ENCODE results near the gene B3GALT5.

B3GALT5 gene

DNA sequence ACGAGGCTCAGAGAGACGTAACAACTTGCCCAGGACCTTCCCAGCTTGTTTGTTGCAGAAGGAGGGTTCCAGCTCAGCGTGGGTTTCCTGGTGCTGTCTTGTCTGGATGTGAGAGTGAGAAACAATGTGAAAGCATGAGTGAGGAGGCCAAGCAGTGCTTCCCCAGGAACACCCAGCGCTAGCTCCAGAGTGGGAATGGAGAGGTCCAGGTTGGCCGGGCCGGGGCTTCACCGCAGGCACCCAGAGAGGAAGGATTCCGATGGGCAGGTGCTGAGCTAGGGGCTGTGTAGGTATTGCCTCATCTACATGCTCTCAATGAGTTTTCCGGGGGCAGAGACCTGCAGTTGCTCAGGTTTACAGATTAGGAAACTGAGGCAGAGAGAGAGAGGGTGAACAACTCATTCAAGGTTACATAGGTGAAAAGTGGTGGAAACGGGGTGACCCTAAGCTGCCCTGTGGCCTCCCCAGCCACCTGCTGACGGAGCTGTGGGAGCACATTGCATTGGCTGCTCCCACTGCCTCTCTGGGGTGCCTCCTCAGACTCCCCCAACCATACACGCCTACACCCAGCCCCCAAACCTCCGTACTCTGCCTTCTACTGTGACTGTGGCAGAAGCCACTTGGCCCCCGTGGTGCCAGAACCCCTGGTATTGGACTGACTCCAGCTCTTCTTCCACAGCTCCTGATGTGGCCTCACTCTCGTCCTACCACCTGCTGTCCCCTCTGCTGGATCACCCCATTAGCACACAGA, 51.2 kb downstream of the B3GALT5 start:
- in situ Hi-C loops (cut with MboI; ENCODE audit: low sequenced_read_pairs): no loop called here

DNA sequence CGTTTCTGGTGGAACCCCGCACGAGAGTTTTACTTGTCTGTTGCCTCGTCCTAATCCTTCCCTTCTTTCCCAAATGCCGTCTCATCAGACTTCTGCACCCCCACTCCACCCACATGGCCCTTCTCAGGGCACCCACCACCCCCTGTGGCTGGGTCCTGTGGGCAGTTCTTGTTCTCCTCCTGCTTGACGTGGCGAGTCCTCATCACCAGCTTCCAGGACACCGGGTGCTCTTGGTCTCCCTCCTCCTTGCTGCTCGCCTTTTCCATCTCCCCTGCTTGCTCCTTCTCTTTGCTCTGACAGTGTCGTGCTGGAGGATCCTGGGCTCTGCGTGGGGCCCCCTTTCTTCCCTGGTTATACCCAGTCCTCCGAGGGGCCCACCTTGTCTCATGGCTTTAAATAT, 51.8 kb downstream of the B3GALT5 start:
- in situ Hi-C loops (cut with MboI; ENCODE audit: low sequenced_read_pairs): no loop called here

DNA sequence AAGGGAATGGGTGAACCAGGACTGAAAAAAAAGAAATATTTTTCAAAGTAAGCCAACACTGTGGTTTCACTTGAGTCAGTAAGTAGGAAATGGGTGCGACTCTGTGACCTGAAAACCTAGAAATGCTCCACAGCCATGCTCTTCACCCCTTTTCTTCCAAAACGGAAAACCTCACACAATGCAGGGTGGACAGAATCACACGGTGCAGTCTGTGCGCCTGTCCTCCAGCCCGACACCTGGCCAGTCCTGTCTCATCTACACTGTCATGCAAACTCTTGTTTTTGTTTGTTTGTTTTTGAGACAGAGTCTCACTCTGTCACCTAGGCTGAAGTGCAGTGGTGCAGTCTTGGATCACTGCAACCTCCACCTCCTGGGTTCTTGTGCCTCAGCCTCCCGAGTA, 53.3 kb downstream of the B3GALT5 start:
- in situ Hi-C loops (cut with MboI; ENCODE audit: low sequenced_read_pairs): no loop called here

DNA sequence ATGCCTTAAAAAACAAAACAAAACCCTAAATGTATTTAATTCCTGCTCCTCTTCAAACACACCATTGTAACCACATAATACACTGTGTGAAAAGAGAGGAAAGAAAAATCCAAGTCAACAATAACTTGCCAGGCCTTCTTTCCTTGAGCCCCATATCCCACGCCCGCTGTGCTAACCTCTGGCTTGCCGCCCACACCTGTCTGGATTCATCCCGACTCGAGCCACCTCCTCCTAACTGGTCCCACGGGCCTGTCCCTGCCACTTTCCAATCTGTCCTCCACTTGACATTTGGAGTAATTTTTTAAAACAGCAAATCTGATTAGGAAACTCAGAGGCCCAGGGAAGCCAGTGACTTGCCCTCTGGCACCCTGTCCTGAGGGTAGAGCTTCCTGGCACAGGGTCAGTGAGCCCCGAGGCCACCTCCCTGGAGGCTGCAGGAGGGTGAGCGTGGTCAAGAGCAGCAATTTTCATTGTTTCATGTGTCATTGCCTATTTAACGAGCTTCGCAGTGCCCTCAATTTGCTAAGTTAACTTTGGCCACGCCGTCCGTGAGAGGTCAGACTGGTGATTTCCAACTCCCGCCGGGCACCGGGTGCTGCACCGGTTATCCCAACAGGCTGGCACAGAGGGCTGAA, 54.1 kb downstream of the B3GALT5 start:
- in situ Hi-C loops (cut with MboI; ENCODE audit: low sequenced_read_pairs): no loop called here

DNA sequence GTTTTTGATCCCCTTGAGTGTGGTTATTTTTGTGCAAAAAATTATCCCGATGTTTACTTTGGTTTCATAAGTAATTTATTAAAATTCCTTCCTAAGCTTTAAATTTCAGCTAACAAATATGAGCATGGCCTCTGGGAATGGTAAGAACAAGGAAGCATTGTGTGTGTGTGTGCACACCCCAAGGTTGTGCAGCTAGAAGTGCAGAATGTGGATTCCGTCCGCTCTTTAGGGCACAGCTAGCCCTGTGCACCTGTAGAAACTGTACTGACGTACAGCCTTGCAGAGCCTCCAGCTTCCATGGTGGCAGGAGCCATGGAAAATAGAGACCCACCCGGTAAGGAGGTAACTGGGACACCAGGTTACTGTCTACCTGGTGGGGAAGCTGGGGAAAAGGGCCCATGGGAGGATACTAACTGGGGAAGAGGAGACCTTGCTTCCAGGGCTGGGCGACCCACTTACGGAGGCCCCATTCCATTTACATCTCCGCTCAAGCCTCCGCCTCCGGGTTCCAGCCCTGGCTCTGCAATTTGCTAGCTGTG, 54.7 kb downstream of the B3GALT5 start:
- in situ Hi-C loops (cut with MboI; ENCODE audit: low sequenced_read_pairs): no loop called here

DNA sequence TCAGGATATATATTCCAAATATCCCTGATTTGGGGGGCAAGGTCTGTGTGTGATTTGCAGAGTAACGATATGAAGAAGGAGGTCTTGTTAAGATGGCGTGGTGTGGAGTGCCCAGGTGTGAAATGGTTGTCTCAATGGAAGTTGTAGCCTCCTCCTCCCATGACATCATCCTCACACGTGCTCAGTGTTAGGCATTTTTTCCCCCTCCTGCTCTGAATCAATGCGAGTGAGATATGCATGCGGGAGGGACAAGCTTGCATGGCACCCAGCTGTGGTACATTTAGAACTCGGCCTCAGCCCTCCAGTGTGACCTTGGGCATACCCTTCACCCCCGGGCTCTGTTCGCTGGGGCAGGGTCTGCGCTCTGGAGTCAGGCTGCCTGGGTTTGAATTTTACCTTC, 55.6 kb downstream of the B3GALT5 start:
- in situ Hi-C loops (cut with MboI; ENCODE audit: low sequenced_read_pairs): no loop called here

DNA sequence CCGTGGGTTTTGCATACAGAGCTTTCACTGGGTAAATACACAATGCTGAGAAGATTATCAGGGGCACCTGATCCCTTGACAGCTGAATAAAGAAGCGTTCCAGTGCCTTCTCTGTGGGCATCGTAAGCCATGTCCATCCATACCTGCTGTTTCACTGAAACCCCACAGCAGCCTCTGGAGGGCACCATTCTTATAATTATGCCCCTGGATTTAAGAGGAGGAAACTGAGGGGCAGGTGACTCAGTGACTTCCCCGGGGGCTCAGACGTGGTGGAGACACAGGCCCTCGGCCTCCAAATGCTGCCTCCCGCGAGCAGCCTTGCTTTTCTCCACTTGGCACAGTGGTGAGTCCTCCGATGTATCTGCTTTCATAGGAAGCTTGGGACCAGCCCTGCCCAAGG, 56.7 kb downstream of the B3GALT5 start:
- in situ Hi-C loops (cut with MboI; ENCODE audit: low sequenced_read_pairs): no loop called here

DNA sequence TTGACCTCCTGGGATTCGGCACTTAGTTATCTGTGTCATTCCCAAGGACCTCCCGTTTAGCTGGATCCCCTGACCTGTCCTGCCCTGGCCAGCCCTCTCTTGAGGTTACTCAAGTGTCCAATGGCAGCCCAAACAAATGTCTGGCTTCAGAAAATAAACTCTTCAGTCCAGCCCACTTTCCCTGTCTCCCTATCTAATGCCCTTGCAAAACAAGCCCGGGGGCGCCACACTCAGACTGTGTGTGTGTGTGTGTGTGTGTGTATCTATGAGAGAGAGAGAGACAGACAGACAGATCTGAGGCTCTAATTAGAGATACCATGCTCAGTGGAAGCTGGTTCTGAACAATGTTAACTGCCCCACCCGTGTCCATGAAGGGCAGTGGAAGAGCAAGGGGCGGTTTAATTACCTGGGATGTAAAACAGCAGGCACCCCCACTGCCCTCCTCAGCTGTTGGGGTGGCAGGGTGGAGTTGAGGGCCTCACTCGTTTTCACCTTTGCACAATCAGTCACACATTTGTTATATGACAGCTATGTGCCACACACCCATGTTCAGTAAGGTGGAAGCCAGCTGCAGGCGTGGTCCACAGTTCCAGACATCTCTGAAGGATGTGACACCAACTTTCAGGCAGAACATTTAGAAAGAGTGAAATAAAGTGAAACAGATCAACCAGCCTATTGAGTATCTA, 57.4 kb downstream of the B3GALT5 start:
- in situ Hi-C loops (cut with MboI; ENCODE audit: low sequenced_read_pairs): no loop called here

DNA sequence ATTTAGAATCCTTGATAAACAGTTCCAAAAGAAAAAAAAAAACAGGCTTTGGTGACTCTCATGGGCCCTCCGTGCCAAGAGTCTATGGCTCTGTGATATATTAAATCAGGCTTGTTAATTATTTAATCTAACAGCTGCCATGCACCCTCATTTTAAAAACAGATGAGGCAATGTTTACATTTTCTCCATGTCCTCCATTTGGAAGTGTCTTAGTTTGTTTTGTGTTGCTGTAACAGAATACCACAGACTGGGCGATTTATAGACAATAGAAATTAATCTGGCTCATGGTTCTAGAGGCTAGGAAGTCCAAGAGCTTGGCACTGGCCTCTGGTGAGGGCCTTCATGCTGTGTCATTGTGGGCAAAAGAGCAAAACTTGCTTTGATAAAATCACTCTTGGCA, 58.0 kb downstream of the B3GALT5 start:
- in situ Hi-C loops (cut with MboI; ENCODE audit: low sequenced_read_pairs): no loop called here

DNA sequence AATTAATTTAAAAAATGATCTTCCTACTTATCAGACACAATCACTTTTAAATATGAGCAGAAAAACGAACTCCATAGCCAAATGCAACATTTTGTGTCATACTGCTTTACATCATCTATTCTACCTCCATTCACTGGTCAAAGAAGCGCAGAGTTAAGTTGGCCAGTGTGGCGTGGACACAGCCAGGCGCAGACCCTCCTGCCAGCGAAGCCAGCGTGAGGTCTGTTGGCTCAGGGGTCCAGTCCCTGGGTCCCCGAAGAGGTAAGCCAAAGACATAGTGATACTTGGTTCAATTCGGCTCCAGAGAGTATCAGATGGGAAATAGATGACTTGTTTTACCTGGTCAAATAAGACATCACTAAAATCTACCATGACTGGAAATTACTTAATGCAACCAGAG, 59.2 kb downstream of the B3GALT5 start:
- in situ Hi-C loops (cut with MboI; ENCODE audit: low sequenced_read_pairs): no loop called here

DNA sequence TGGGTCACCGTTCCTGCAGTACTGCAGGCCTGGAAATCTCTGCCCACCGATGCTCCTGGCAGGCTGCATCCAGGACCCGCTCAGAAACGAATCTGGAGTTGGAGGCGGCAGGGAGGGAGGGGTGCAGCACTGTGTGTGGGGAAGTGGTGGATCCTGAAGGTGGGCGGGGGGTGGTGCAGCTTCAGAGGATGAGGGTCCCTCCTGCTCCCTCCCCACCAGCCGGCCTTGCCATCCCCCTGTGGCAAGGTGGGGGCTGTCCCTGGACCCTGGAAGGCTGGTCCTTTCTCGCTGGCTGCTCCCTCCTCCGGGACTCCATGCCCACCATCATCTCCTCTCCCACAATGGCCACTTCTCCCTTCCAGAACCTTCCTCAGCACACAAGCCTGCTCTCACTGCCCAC, 60.4 kb downstream of the B3GALT5 start:
- in situ Hi-C loops (cut with MboI; ENCODE audit: low sequenced_read_pairs): no loop called here

DNA sequence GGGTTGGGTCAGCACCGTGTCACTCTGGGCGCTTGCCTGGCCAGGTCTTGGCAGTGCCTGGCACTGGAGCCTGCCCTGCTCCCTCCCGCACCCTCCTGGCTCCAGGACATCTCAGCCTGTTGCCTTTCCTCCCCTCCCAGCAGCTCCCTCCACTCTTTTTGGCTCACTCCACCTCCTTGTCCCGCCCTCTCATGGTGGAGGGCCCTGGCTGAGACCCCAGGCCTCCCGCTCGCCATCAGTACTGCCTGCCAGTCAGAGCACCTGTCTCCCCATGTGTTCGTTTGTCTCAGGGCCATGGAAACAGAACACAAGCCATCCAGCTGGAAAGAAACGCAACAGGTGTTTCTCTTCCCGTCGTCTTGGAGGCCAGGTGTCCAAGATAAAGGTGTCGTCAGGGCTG, 61.0 kb downstream of the B3GALT5 start:
- in situ Hi-C loops (cut with MboI; ENCODE audit: low sequenced_read_pairs): no loop called here

DNA sequence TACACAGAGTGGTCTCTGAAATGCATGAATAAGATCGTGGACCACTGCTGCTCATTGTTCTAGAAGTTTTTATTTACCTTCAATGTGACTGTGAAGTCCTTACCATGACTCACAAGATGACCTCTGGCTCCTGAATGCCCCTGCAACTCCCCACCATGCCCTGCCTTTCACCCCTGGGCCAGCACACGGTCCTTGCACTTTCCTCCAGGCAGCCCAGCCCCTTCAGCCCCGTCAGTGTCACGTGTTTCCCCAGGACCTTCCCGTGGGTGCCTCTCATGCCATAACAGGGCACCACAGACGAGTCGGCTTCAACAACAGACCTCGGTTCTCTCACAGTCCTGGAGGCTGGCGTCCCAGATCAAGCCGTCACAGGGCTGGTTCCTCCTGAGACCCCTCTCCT, 62.1 kb downstream of the B3GALT5 start:
- in situ Hi-C loops (cut with MboI; ENCODE audit: low sequenced_read_pairs): no loop called here

DNA sequence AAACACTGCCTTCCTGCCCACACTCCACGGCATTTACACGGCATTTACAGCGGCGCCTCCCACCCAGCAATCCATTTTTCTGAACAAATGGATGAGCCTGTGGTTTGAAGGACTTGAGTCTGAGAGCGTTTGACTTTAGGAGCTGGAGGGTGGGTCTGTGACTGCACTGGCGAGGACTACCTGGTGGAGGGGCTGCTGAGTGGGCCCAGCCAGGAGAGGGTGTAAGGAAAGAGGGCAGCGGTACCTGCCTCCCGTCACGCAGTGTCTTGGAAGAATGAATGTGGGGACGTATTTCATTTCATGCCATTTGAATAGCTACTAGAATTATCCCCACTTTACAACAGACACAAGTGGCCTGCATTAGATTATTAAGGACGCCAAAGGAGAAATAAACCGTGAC, 62.9 kb downstream of the B3GALT5 start:
- in situ Hi-C loops (cut with MboI; ENCODE audit: low sequenced_read_pairs): no loop called here

DNA sequence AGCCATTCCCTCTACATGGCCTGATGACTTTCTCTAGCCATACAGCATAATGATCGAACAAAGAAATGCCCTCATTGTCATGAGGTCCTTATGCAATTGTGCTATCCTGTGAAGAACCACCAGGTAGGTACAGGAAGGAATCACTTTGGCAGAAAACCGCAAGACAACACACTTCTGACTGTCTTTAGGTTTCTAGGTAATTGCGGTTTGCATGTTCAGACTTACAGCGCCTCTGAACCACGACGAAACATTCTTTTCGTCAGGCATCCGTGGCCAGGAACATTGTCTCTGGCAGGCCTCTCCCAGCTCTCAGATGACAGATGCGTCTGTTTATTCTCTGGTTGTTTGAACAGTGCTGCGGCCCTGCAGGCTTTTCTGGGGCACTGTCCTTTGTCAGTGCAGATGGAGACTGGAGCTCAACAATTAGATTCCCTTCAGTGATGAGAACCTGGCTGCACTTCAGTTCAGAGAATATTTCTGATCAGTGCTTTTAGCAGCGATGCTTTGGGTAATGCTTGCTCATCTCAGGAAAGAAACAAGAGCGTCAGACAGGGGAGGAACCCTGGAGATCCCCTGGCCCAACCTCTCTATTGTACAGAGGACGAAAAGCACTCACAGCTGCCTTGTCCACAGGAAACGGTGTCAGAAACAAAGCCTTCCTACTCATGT, 63.4 kb downstream of the B3GALT5 start:
- in situ Hi-C loops (cut with MboI; ENCODE audit: low sequenced_read_pairs): no loop called here

DNA sequence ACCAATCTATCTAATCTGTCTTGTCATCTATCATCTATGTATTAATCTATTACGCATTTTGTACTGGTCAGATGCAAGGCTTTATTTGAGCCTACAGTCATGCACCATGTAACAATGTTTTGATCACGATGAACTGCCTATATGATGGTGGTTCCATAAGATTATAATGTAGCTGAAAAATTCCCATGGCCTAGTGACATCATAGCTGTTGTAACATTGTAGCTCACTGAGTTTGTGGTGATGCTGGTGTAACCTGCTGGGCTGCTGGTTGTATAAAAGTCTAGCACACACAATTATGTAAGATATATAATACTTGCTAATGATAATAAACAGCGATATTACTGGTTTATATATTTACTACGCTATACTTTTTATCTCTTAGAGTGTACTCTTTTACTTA, 67.5 kb downstream of the B3GALT5 start:
- in situ Hi-C loops (cut with MboI; ENCODE audit: low sequenced_read_pairs): no loop called here

DNA sequence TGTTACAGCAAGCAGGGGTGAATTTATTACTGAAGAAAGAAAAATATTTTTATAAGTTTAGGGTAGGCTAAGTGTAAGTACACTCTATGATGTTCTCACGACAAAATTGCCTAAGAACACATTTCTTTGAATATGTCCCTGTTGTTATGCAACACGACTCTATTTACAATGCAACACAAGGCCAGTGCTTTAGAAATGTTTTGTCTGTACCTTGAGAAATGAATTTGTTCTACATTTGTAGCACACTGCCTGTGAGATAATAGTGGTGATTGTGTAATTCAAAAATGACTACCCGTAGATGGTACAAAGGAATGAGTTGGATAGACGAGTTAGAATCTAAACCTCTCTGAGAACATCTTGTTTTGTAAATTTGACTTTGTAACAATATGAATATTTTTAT, 68.5 kb downstream of the B3GALT5 start:
- in situ Hi-C loops (cut with MboI; ENCODE audit: low sequenced_read_pairs): no loop called here

DNA sequence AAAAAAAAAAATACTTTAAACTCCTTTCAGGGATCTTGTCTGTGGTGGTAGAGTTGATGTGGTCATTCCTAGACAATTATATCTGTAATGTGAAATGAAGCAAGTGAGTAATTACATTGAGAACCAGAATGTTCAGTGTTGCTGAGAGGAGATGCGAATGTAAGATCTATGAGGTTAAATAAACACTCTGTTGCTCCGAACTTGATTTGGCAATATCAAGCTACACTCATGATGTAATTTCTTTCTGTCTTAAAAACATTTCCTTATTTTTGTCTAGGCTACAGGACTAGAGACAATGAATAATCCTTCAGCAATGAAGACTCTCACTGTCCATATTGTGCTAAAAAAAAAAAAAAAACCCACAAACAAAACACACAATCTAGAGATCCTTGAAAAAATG, 69.1 kb downstream of the B3GALT5 start:
- in situ Hi-C loops (cut with MboI; ENCODE audit: low sequenced_read_pairs): no loop called here

DNA sequence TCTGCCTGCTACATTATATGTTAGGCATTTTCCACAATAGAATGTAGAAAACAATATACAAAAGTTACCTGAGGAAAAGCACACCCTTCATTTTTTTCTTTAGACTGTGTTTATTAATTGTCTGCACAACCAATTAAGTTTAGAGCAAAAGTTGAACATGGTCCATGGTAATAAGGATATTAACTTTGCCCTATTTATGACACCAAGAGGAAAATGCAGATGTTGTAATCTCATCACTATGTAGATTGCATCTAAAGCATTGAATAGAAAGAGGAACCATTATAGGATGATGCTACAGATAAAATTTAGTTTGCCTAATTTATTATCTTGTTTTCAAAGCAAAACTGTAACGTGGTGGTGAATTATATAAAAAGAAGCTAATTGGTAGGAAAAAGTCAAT, 72.5 kb downstream of the B3GALT5 start:
- in situ Hi-C loops (cut with MboI; ENCODE audit: low sequenced_read_pairs): no loop called here

DNA sequence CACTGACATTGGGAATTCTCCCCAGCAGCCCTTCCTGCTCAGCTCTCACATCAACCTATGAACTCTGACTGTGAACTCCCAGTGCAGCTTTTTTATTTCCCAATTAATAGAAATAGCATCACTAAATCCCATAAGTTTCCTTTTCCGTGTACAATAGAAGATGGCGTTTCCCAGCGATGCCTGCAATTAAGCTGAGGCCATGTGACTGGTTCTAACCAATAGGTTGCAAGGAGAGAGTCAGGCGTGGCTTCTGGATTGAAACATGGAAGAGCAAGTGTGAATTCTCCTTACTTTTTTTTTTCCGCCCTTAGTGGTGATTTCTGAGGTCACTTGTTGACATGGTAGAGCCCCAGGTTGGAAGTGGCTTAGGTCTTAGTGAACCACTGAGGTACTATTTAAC, 73.3 kb downstream of the B3GALT5 start:
- in situ Hi-C loops (cut with MboI; ENCODE audit: low sequenced_read_pairs): no loop called here

DNA sequence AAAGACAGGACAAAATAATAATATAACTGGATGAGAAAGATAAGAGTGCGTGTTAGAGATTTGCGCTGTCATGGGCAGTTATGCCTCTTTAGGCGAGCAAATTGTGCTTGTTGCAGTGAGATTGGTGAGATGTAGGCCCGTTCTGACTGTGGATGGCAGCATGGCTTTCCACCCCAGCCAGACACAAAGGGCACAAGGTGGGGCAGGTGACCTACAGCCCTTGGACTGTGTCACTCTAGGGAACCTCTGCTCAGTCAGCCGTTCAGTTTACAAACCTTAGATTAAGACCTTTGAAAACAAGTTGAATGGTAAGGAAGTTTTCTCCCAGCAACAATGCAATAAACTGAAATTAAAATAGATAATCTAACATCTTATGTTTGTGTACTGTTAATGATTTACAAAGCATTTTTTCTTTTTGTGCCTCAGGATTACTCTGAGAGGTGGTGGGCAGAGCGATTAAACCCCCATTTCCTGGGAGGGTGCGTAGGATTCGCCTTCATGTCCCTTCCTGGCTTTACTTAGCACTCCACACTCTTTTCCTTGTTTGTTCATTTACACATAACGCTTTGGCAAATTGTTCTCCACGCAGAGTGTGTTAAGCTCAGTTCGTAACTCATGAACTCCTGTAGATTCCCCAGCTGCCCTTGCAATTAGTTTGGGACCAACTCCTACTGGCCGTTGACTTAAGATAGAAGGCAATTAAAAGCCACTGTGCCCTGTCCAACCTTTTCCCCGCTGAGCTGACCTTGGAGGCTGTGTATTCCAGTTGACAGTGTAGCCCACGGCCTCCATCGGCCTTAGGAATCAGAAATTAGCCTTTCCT, 74.1 kb downstream of the B3GALT5 start:
- in situ Hi-C loops (cut with MboI; ENCODE audit: low sequenced_read_pairs): no loop called here
